GM21786 (cell line): ENCODE measurements around the gene BPIFA2.
"Not testable (repeated sequence)": the region's sequence is repeated elsewhere in the genome, so short reads cannot be mapped to it uniquely, and the experiment has no call there.

Experiments used
- ATAC-seq: cut with Tn5 transposase; IDR thresholded peaks from one replicate; pipeline ENCODE4 v1.9.1; 2021; ENCODE audit not compliant: unreplicated experiment

Gene BPIFA2, protein sequence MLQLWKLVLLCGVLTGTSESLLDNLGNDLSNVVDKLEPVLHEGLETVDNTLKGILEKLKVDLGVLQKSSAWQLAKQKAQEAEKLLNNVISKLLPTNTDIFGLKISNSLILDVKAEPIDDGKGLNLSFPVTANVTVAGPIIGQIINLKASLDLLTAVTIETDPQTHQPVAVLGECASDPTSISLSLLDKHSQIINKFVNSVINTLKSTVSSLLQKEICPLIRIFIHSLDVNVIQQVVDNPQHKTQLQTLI

DNA sequence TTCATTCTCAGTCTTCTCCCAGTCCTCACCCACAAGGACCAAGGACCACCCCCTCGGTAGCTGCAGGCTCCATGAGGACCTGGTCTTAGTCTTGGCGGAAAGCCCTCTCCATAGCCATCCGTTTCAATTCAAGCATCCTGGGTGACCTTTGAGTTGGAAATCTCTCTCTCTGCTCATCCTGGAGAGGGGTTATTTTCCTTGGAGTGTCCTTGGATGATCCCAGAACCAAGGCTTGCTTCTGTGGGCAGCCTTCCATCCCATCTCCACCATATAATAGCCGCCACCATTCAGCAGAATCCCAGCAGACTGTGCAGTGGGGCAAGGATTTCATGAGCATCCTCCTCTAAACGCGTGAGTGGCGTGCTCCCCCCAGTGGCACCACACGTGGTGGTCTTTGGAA lies at the start of gene BPIFA2:
BPIFA2 (plus strand) TSS at position 301 of the 400 bp plus-strand sequence. CDS start 987 bp downstream, outside the sequence.
- no peak for ATAC-seq

DNA sequence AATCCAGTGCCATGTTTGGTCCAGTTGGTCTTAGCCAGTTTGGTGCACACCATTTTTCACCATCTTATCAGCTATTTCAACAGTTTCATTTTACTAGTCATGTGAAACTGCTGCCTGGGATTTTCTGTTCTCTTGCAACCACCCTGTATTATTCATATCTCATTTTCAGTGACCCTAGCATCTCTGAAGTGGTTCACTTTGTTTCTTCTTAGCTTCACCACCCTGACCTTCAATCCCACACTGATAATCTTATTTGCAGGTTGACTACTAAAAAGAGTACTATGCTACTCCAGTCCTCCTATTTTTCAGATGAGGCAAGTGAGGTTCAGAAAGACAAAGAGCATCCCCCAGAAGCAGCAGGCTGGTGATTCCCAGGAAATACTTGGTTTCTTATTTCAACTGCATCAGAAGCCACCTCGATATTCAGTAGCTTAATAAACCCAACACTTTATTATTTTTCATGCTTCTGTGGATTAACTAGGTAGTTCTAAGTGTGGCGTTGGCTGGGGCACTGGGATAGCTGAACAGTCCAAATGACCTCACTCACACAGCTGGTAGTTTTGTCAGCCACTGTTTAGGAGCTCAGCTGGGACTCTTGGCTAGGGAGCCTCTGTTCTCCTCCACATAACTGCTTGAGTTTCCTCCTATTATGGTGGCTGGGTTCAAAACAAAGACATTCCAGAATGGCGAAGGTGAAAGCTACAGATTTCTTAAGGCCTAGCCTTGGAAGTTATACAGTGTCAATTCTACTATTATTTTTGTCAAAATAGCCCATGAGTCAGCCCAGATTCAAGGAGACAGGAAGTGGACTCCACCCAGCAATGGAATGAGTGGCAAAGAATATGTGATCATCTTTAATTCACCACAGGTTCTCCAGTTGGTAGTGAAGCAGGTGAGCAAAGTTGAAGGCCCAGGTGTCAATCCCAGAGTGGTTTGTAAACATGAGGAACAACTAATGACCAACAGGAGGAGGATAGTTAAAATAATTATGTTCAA lies 47.9 kb upstream of the BPIFA2 start:
- ATAC-seq = no peak

DNA sequence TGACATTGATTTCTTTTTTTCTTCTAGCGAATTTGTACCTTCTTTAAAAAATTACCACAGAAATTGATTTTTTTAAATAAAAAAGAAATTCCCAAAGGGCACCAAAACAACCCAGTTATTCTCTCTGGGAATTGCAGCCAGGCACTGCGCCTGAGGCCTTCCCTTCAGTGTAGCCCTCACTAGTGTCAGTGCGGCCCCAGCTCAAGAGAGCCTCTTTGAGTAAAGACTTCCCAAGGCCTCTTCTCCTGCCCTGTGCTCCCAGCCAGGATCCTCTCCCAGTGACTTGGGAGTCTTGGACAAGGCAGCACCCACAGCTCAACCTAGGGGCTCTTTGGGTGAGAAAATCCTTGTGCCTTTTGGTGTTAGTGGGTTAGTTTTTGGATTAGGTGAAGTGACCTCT lies 47.0 kb upstream of the BPIFA2 start:
- ATAC-seq = no peak

DNA sequence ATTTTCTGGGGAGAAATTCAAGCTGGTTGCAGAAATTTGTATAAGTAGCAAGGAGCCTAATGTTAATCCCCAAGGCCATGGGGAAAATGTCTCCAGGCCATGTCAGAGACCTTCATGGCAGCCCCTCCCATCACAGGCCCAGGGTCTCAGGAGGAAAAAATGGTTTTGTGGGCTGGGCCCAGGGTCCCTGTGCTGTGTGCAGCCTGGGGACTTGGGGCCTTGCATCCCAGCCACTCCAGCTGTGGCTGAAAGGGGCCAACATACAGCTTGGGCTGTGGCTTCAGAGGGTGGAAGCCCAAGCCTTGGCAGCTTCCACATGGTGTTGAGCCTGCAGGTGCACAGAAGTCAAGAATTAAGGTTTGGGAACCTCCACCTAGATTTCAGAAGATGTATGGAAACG lies 45.7 kb upstream of the BPIFA2 start:
- ATAC-seq = not testable (repeated sequence)

DNA sequence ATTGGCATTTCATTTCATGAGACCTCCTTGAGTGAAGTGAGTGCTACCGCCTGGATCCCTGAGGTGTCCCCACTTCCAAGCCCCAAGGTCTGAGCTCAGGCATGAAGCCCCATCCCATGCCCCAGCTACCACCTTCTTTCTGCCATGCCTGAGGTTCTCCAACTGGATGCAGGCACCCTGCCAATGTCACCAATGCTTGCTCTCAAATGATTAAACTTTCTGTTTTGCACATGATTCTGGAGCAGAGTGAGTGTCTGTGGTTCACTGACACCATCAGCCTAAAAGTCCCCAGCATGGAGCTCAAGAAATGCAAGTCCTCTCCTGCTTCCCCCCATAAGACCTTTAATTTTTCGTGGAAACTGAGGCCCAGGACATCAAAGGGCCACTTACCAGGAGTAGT lies 43.7 kb upstream of the BPIFA2 start:
- ATAC-seq = no peak

DNA sequence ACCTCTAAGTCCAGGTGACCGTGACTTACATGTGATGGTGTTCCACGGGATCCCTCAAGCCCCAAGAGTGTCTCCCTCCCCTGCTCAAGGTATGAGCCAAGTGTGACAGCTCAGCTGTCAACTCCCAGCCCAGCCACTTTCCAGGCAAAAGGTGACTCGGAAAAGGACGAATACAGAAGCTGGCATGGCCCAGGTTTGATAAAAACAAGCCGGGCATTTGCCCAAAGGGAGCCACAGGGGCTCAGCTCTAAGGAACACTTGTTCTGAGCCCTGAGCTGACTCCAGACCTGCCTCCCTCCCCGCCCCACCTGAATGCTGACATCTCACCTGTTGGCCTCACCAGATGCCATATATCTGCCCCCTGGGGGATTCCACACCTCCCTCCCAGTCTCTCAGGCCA lies 43.0 kb upstream of the BPIFA2 start:
- no peak for ATAC-seq

DNA sequence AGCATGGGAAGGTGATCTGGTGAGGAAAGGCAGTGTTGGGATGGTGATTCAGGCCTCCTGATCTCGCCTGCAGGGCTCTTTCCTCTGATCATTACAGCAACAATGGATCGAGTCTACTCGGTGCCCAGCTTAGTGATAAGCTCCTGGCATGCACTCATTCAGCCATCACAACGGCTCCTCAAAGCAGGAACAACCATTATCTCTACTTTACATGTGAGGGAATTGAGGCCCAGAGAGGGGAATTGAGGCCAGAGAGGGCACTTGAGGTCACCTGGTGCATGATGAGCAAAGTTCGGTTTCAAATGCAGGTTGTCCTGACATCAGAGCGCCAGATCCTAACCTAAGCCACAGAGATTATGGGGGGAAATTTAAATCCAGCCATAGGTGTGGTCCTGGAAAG lies 42.0 kb upstream of the BPIFA2 start:
- ATAC-seq = no peak

DNA sequence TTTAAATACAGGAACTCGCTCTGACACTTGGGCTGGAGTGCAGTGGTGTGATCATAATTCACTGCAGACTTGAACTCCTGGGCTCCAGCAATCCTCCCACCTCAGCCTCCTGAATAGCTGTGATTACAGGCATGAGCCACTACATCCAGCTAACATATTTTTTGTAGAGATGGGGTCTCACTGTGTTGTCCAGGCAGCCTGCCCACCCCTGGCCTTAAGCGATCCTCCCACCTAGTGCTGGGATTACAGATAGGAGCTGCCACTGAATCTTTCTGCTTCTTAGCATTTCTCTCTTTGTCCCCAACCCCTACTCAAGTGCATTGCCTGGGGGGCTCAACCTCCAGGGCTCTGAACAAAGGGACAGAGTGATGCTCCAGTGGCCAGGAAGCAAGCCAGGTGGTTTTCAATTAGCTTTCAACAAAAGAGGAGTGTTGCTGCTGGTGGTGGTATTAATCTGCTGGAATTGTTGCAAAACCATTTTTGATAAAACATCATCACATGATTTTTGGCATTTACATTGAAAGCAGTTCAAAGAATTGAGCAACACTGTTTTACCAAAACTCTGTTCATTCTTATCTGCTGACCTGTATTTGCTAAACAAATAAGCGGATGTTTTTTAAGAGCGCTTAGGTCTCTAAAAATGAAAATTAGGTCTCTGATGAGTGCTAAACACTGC lies 40.4 kb upstream of the BPIFA2 start:
- no peak for ATAC-seq

DNA sequence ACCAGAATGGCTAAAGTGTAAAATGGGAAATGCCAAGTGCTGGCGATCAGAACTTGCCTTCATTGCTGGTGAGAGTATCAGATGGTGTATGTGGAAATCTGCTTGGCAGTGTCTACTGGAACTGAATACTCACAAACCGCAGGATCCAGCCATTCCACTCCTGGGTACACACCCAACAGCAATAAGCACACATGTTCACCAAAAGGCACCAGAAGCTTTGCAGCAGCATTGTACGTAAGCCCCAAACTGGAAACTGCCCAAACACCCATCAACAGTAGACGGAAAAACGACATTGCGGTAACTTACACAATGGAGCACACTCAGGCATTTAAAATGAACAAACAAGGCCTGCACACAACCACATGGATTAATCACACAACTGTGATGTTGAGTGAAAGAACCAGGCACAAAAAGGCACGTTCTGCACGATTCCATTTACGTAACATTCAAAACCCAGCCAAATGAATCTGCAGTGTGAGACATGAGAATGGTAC lies 37.3 kb upstream of the BPIFA2 start:
- ATAC-seq = no peak

DNA sequence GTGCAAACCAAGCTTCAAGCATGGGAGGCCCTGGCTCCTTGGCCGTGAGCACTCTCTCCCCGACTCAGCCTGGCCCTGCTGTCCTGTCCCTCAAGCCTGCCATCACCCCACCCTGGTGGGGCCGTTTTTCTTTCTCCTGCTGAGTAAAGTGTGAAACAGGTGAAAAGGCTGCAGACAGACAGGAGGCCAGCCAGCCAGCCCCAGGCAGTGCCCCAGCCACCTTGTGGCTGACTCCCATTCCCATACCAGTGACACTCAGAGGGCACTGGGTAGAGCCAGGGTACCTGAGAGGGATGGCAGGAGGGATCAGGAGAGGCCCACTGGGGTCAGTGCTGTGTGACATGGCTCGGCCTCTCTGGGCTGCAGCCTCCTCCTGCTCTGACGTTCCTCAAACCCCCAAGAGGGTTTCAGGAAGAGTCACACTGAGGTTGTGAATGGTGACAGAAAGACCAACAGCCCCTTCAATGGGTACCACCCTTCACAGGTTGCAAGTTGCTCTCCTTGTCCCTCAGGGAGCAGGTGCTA lies 35.9 kb upstream of the BPIFA2 start:
- no peak for ATAC-seq

DNA sequence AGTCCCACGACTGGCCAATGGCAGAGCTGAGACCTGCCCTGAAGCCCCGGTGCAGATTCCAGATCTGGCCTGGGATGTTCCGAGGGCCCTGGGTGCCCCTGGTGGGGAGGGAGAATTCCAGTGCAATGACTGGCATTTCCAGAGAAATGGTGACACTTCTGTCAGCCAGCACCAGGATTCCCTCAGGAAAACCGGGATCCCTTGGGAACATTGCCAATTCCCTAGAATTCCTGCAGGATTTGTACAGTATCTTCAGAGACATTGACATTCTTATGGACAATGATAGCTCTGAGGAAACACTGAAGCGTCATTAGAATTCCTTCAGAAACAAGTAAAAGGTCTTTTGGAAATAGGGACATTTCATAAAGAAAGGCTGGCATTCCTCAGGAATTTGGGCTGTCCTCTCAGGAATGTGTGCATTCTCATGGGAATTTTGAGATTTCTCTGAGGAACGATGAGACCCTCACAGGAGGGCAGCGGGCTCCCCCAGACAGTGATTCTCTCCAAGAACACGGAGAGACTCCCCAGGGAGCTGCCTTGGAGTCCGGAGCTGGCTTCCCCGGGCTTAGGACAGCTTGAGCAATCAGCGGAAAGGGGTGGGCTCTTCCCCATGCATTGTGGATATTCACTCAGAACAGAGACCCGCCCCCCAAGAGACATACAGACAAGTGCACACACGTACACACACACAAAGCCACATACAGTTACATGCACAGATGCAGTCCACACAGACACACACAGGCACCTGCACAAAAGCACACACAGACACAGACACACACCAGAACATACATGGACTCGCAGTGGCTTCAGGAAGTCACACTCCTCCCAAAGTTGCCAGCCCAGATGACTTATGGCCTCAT lies 35.2 kb upstream of the BPIFA2 start:
- no peak for ATAC-seq

DNA sequence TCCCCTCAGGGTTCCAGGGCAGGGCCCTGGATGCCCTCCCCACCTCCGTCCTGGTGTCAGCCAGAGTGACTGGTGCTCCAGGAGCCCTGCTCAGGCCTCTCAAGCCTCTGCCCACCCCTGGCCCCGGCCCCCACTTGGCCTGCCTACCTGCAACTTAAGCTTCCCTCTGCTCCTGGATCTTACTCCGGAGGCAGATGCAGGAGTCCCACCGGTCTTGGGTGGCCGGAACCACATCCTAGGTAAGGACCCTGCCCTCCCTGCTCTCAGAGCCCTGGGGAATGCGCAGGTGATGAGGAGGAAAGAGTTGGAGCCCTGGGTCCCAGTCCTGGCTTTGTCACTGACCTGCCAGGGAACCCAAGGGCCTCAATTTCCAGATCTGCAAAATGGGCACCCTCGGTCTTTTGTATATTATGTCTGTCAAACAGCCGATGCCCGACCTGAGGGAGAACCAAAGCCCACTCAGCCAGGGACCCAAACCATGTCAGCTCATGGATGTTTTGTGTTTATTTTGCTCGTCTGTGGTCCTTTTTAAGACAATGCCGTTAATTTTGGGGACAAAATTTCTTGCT lies 34.5 kb upstream of the BPIFA2 start:
- no peak for ATAC-seq

DNA sequence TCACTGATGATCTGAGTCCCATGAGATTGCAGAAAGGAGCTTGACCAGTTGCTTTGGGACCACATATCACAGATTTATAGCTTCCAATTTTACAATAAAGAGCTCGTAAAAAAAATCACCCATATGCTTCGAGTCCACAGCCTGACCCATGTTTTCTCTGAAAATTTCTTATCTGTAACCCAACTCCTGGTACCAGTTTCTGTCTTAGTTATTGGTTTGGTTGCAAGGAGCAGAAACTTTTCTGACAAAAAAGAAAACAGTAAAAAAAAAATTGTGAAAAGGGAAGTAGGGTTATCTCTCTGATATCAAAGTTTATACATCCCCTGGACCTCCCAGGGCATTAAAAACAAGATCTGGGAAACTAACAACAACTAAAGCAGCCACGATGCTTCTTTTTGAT lies 30.8 kb upstream of the BPIFA2 start:
- ATAC-seq = no peak

DNA sequence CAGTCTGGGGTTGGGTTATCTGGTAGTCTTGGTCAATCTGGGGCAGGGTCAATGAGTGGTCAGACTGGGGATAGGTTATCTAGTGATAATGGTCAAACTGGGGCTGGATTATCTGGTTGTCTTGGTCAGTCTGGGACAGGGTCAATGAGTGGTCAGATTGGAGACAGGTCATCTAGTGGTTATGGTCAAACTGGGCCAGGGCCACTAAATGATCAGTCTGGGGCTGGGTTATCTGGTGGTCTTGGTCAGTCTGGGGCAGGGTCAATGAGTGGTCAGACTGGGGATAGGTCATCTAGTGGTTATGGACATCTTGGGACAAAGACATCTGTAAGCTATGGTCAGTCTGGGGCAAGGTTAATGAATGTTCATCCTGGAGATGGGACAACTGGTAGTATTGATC lies 28.5 kb upstream of the BPIFA2 start:
- no peak for ATAC-seq

DNA sequence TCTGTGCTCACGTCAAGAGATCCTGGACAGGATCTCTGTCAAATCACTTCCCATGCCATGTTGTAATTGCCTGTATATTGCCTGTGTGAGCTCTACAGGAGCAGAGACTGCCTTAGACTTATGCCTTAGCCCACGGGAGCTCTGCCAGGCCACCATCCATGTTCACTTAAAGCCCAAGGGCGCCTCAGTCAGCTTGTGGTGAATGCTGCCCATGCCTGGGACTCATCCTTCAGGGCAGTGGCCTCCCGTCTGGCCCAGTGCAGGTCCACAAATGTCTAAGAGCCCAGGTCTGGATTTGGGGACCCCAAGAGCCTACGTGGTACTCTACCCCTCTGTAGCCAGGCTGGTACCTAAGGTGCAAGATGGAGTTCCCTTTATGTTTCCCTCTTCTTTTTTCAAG lies 22.4 kb upstream of the BPIFA2 start:
- ATAC-seq = no peak

DNA sequence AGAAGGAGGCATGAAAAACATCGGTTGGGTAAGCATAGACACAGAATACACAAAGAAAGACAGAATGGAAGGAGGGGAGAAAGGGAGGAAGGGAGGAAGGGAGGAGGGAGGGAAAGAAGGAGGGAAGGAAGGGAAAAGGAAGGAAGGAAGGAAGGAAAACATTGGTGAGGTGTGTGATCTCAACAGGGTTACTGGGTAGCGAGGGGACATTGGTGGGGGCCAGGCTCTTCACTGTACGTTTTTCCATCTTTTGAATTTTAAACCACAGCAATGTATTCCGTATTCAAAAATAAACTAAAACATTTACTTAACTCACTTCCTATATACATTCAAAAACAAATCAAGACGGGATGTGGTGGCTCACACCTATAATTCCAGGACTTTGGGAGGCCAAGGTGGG lies 20.7 kb upstream of the BPIFA2 start:
- no peak for ATAC-seq

DNA sequence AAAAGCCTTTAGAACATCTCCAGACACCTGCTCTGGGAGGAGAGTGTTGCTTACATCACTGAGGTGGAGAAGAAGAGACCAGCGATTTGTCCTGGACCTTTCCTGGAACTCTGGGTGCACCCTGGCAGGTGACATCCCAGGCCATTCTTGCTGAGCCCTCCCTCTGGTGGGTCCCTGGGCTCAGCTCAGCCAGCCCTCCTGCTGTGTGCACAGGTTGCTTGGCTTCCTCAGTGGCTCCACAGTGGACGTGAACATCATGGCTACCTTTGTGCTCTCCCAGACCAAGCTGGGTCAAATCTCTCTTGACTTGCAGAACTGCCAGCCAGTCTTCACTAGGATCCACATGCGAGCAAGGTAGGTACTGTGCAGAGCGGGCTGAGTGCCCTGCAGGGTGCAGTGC lies 19.9 kb upstream of the BPIFA2 start:
- no peak for ATAC-seq

DNA sequence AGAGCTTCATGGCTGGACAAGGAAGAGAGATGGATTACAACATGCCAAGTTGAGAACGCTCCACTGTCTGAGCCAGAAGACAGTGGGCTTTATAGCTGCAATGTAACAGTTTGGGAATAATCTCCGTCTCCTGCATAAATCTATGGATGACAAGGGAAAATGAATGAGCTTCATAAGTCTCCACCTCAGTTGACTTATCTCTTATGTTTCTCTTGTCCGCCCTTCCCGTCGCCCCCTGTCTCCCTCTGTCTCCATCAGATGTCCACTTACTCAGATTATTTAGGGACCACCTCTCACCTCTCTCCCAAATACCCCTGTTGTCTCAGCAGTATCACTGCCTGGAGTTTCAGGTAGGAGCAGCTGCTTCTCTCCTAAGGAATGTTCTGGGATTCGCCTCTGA lies 13.7 kb upstream of the BPIFA2 start:
- ATAC-seq = no peak

DNA sequence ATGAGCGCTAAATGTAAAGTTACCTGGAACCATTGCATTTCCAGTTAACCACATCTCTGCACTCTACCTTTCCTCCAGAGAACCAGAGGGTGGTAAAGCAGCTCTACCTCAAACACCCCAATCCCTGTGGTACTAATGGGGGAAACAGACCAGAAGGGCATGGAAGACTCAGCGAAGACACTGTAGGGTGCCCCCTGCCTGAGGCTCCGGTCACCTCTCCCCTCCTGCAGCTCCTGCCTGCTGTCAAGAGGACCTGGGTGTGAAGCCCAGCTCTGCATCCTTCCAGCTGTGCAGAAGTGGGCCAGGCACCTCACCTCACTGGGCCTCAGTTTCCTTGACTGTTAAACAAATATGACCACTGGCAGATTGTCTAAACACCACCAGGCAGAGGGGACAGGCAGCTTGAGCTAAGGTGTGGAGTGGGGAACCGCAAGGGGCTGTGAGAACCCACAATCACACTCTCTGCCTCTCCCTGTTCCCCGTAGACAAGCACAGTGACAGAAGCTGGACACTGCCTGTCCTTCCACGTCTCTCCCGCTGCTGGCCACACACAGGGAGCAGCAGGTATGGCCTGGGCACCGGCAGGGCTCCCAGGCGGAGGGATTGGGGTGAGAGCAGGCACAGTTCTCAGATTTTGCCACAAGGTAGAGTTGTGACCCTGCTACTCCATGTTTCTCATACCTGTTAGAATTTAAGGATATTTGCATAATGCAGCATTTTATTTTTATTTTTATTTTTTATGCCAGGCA lies 9.1 kb upstream of the BPIFA2 start:
- no peak for ATAC-seq
